GM12872 (cell line): ENCODE results near the gene TRIM4.

ENCODE experiments used
- TF ChIP-seq, protein P1 (sequence below): IDR thresholded peaks from 3 replicates; pipeline ENCODE4 v1.5.1; 2011; ENCODE audit warnings: low read depth, mild to moderate bottlenecking, low read length, moderate library complexity; ENCODE audit not compliant: insufficient read depth

The TRIM4 gene

GRCh38 chr7:99843808-99844207 lies 75.5 kb downstream of the TRIM4 start:
- TF ChIP-seq, protein P1, sequence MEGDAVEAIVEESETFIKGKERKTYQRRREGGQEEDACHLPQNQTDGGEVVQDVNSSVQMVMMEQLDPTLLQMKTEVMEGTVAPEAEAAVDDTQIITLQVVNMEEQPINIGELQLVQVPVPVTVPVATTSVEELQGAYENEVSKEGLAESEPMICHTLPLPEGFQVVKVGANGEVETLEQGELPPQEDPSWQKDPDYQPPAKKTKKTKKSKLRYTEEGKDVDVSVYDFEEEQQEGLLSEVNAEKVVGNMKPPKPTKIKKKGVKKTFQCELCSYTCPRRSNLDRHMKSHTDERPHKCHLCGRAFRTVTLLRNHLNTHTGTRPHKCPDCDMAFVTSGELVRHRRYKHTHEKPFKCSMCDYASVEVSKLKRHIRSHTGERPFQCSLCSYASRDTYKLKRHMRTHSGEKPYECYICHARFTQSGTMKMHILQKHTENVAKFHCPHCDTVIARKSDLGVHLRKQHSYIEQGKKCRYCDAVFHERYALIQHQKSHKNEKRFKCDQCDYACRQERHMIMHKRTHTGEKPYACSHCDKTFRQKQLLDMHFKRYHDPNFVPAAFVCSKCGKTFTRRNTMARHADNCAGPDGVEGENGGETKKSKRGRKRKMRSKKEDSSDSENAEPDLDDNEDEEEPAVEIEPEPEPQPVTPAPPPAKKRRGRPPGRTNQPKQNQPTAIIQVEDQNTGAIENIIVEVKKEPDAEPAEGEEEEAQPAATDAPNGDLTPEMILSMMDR = no peak

- TF ChIP-seq, protein P1 = no peak
Observed at GRCh38 chr7:99842926-99843325, 76.4 kb downstream of the TRIM4 start.
